NCI-H2227 (cell line): ENCODE data around the gene ZNF683.
"Not testable (repeated sequence)": the region's sequence is repeated elsewhere in the genome, so short reads cannot be mapped to it uniquely, and the experiment has no call there.

ENCODE experiments used
- DNase-seq: peaks from one replicate; lab custom pipeline; 2025; ENCODE audit not compliant: unreplicated experiment; lab: John Stamatoyannopoulos, UW

Gene ZNF683

GRCh38 chr1:26387447-26387846, 14.9 kb upstream of the ZNF683 start:
- no peak for DNase-seq

GRCh38 chr1:26385063-26385462, 12.5 kb upstream of the ZNF683 start:
- not testable (repeated sequence) for DNase-seq

GRCh38 chr1:26384076-26384475, 11.5 kb upstream of the ZNF683 start:
- DNase-seq: no peak

- DNase-seq: no peak
These were observed 6.3 kb upstream of the ZNF683 start for GRCh38 chr1:26378879-26379251.

GRCh38 chr1:26378088-26378878, 5.7 kb upstream of the ZNF683 start:
- no peak for DNase-seq

GRCh38 chr1:26376050-26376449, 3.5 kb upstream of the ZNF683 start:
- DNase-seq: no peak

GRCh38 chr1:26375081-26375480, 2.5 kb upstream of the ZNF683 start:
- no peak for DNase-seq

- not testable (repeated sequence) for DNase-seq
These were observed 1.8 kb upstream of the ZNF683 start for GRCh38 chr1:26374361-26374760.

- no peak for DNase-seq
These were observed 1.2 kb upstream of the ZNF683 start for GRCh38 chr1:26373789-26374188.

GRCh38 chr1:26373281-26373680, 731 bp upstream of the ZNF683 start:
- no peak for DNase-seq

- no peak for DNase-seq
These were observed 511 bp downstream of the ZNF683 start for GRCh38 chr1:26372039-26372438.

GRCh38 chr1:26370591-26371382, 1.8 kb downstream of the ZNF683 start:
- no peak for DNase-seq

- no peak for DNase-seq
These were observed 4.1 kb downstream of the ZNF683 start for GRCh38 chr1:26368486-26368885.

- DNase-seq: no peak
These were observed 4.5 kb downstream of the ZNF683 start for GRCh38 chr1:26368006-26368405.

GRCh38 chr1:26367441-26367840, 5.1 kb downstream of the ZNF683 start:
- DNase-seq: no peak

GRCh38 chr1:26364956-26365355, 7.6 kb downstream of the ZNF683 start:
- DNase-seq: no peak

- DNase-seq: no peak
These were observed 8.8 kb downstream of the ZNF683 start for GRCh38 chr1:26363549-26364448.

- DNase-seq: no peak
These were observed 10.2 kb downstream of the ZNF683 start for GRCh38 chr1:26362331-26362730.

GRCh38 chr1:26361605-26362122, 10.9 kb downstream of the ZNF683 start:
- no peak for DNase-seq

- DNase-seq: no peak
These were observed 11.5 kb downstream of the ZNF683 start for GRCh38 chr1:26360807-26361604.
